Astrocyte (in vitro differentiated cells and primary cell): ENCODE data around the gene CAPN11.

ENCODE experiments used
- EZH2 ChIP-seq: IDR thresholded peaks from 2 replicates; pipeline ENCODE4 v1.6.1; 2012; ENCODE audit warnings: mild to moderate bottlenecking, low read length, inconsistent platforms; ENCODE audit not compliant: insufficient read depth
- TF ChIP-seq, protein P1 (sequence below): IDR thresholded peaks from 2 replicates; pipeline ENCODE4 v1.5.1; 2011; ENCODE audit warnings: low read depth, mild to moderate bottlenecking, inconsistent platforms, low read length, moderate library complexity; ENCODE audit not compliant: insufficient read depth

DNA sequence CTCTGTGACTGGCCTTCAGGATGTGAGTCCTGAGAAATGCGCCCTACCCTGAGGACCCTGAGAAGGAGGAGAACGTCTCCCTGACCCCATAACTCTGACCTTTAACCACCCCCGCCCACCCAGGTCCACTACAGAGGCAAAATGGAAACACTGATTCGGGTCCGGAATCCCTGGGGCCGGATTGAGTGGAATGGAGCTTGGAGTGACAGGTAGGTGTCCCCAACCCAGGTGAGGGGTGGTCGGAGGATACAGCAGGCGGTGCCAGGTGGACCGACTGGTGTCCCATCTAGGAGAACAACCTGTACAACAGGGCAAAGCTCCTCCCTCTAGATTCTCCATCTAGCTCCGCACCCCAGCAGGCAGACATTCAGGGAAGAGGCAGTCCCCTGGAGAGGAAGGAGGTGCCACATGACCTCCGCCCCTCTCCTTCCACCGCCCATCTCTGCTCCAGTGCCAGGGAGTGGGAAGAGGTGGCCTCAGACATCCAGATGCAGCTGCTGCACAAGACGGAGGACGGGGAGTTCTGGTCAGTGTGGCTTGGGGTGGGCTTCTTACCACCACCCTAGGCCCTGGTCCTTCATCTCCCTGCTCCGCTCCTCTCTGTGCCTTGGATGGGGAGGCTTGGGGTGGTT is 17.6 kb downstream of the CAPN11 start:
- TF ChIP-seq, protein P1, sequence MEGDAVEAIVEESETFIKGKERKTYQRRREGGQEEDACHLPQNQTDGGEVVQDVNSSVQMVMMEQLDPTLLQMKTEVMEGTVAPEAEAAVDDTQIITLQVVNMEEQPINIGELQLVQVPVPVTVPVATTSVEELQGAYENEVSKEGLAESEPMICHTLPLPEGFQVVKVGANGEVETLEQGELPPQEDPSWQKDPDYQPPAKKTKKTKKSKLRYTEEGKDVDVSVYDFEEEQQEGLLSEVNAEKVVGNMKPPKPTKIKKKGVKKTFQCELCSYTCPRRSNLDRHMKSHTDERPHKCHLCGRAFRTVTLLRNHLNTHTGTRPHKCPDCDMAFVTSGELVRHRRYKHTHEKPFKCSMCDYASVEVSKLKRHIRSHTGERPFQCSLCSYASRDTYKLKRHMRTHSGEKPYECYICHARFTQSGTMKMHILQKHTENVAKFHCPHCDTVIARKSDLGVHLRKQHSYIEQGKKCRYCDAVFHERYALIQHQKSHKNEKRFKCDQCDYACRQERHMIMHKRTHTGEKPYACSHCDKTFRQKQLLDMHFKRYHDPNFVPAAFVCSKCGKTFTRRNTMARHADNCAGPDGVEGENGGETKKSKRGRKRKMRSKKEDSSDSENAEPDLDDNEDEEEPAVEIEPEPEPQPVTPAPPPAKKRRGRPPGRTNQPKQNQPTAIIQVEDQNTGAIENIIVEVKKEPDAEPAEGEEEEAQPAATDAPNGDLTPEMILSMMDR = no peak
- TF ChIP-seq EZH2 = no peak
